Measurements from ENCODE around the gene AKNA.

- TF ChIP-seq CTCF (IDR thresholded peaks at IDR 0.05; ENCODE audit: low read length) (no peak), EZH2phosphoT487 (IDR thresholded peaks at IDR 0.05; ENCODE audit: low read length) (no peak), EZH2 (optimal IDR thresholded peaks at IDR 0.05; ENCODE audit: low read depth, low read length) (no peak)
Observed at GRCh38 chr9:114370968-114371320, 16.8 kb downstream of the AKNA start.
